GM21367 (cell line): ENCODE measurements around the gene FMO4.
"Not testable (repeated sequence)": the region's sequence is repeated elsewhere in the genome, so short reads cannot be mapped to it uniquely, and the experiment has no call there.

Source experiments
- ATAC-seq: cut with Tn5 transposase; IDR thresholded peaks from one replicate; pipeline ENCODE4 v1.9.1; 2021; ENCODE audit not compliant: unreplicated experiment

Gene FMO4

GRCh38 chr1:171329251-171329650 is 15.3 kb downstream of the FMO4 start:
- no peak for ATAC-seq

GRCh38 chr1:171334024-171334640 is 20.1 kb downstream of the FMO4 start:
- ATAC-seq: no peak

- ATAC-seq: no peak
Observed at GRCh38 chr1:171335964-171336363, 22.0 kb downstream of the FMO4 start.

GRCh38 chr1:171339345-171339744 is 25.4 kb downstream of the FMO4 start:
- ATAC-seq: not testable (repeated sequence)

- ATAC-seq: no peak
Observed at GRCh38 chr1:171343727-171344472, 29.9 kb downstream of the FMO4 start.

GRCh38 chr1:171344473-171344820 is 30.5 kb downstream of the FMO4 start:
- ATAC-seq: no peak

GRCh38 chr1:171345536-171345935 is 31.6 kb downstream of the FMO4 start:
- no peak for ATAC-seq

GRCh38 chr1:171346881-171347280 is 32.9 kb downstream of the FMO4 start:
- ATAC-seq: no peak

GRCh38 chr1:171350594-171350993 is 36.6 kb downstream of the FMO4 start:
- no peak for ATAC-seq

GRCh38 chr1:171351961-171352360 is 38.0 kb downstream of the FMO4 start:
- no peak for ATAC-seq

GRCh38 chr1:171352554-171352953 is 38.6 kb downstream of the FMO4 start:
- no peak for ATAC-seq

- no peak for ATAC-seq
Observed at GRCh38 chr1:171355727-171356126, 41.7 kb downstream of the FMO4 start.

GRCh38 chr1:171357179-171357578 is 43.2 kb downstream of the FMO4 start:
- no peak for ATAC-seq

- ATAC-seq: not testable (repeated sequence)
Observed at GRCh38 chr1:171359355-171359648, 45.3 kb downstream of the FMO4 start.

GRCh38 chr1:171359731-171360527 is 45.9 kb downstream of the FMO4 start:
- not testable (repeated sequence) for ATAC-seq

- no peak for ATAC-seq
Observed at GRCh38 chr1:171366085-171366484, 52.1 kb downstream of the FMO4 start.

GRCh38 chr1:171366816-171367215 is 52.8 kb downstream of the FMO4 start:
- no peak for ATAC-seq

- no peak for ATAC-seq
Observed at GRCh38 chr1:171367436-171367835, 53.5 kb downstream of the FMO4 start.

- ATAC-seq: no peak
Observed at GRCh38 chr1:171372418-171373084, 58.6 kb downstream of the FMO4 start.

- not testable (repeated sequence) for ATAC-seq
Observed at GRCh38 chr1:171373357-171374122, 59.6 kb downstream of the FMO4 start.

- no peak for ATAC-seq
Observed at GRCh38 chr1:171379846-171380245, 65.9 kb downstream of the FMO4 start.
